Measurements from ENCODE around the gene SYT17. TPM values are rescaled to one million over a fixed set of nuclear protein-coding genes. Genes with fewer than 3 reads are reported as not detected.

Gene SYT17
- total and polyA plus RNA-seq, 12 donors: 1.1 to 6.5 (median 3.1) TPM

- H3K4me3 ChIP-seq: no peak overlapping the region
- no peaks in the 10 kb centered on the region for H3K36me3 ChIP-seq (replicated peaks in 1 of 2)
- no peaks in the 10 kb centered on the region for H3K9me3 ChIP-seq (replicated peaks in 1 of 3)
- no peak for DNase-seq
- no peak for TF ChIP-seq POLR2A (IDR thresholded peaks at IDR 0.05)
- H3K4me1 ChIP-seq (replicated peaks in 1 of 2): peaks cover 8 to 36% of the 10 kb centered on the region in 2 donors
- H3K27ac ChIP-seq: peak overlapping the region in 4 of 5 donors; percentile 22 to 75 (median 50)
- H3K27me3 ChIP-seq: no peaks in the 10 kb centered on the region
- intact Hi-C loops (cut with DNase I): no loop called here
Measured at GRCh38 chr16:19131825-19132218, 36.2 kb upstream of the SYT17 start.

GRCh38 chr16:19132255-19132654 lies 35.8 kb upstream of the SYT17 start:
- Histone ChIP-seq H3K27me3 (no peaks in the 10 kb centered on the region), H3K4me3 (no peak overlapping the region), H3K36me3 (replicated peaks in 1 of 2) (no peaks in the 10 kb centered on the region), H3K27ac (peak overlapping the region in 3 of 5 donors; percentile 22 to 75 (median 71)), H3K9me3 (replicated peaks in 1 of 3) (no peaks in the 10 kb centered on the region), H3K4me1 (replicated peaks in 1 of 2) (peaks cover 8 to 40% of the 10 kb centered on the region in 2 donors)
- no peak for DNase-seq
- TF ChIP-seq POLR2A (IDR thresholded peaks at IDR 0.05) (no peak), CTCF (IDR thresholded peaks at IDR 0.05) (no peak)
- intact Hi-C loops (cut with DNase I): no loop called here
- 85 to 100% (median 92%) methylated on average over 1 of the region's 1 CpG for WGBS, 4 donors

GRCh38 chr16:19132898-19133297 lies 35.1 kb upstream of the SYT17 start:
- WGBS, 4 donors: 82 to 88% (median 85%) methylated on average over 11 of the region's 11 CpGs
- TF ChIP-seq CTCF (IDR thresholded peaks at IDR 0.05): no peak
- TF ChIP-seq POLR2A (IDR thresholded peaks at IDR 0.05): no peak
- Histone ChIP-seq H3K27me3 (no peaks in the 10 kb centered on the region), H3K4me1 (replicated peaks in 1 of 2) (peaks cover 8 to 40% of the 10 kb centered on the region in 2 donors), H3K27ac (peak overlapping the region in 2 of 5 donors; percentile 71 to 75), H3K9me3 (replicated peaks in 1 of 3) (no peaks in the 10 kb centered on the region), H3K36me3 (replicated peaks in 1 of 2) (no peaks in the 10 kb centered on the region), H3K4me3 (no peak overlapping the region)
- DNase-seq: no peak
- intact Hi-C loops (cut with DNase I): no loop called here

- H3K27ac ChIP-seq: no peak overlapping the region
- no peaks in the 10 kb centered on the region for H3K36me3 ChIP-seq (replicated peaks in 1 of 2)
- H3K9me3 ChIP-seq (replicated peaks in 1 of 3): no peaks in the 10 kb centered on the region
- 87 to 100% (median 89%) methylated on average over 1 of the region's 1 CpG for WGBS, 4 donors
- H3K27me3 ChIP-seq: no peaks in the 10 kb centered on the region
- TF ChIP-seq POLR2A (IDR thresholded peaks at IDR 0.05) (no peak), CTCF (IDR thresholded peaks at IDR 0.05) (no peak)
- H3K4me3 ChIP-seq: no peak overlapping the region
- peaks cover 8 to 41% of the 10 kb centered on the region in 2 donors for H3K4me1 ChIP-seq (replicated peaks in 1 of 2)
- DNase-seq: no peak
- intact Hi-C loops (cut with DNase I): no loop called here
Measured at GRCh38 chr16:19133600-19133999, 34.4 kb upstream of the SYT17 start.

GRCh38 chr16:19135201-19135842 lies 32.7 kb upstream of the SYT17 start:
- Histone ChIP-seq H3K27me3 (no peaks in the 10 kb centered on the region), H3K27ac (no peak overlapping the region), H3K4me3 (no peak overlapping the region), H3K36me3 (replicated peaks in 1 of 2) (no peaks in the 10 kb centered on the region), H3K4me1 (replicated peaks in 1 of 2) (peaks cover 8 to 46% of the 10 kb centered on the region in 2 donors), H3K9me3 (replicated peaks in 1 of 3) (no peaks in the 10 kb centered on the region)
- no peak for DNase-seq
- TF ChIP-seq POLR2A (IDR thresholded peaks at IDR 0.05) (no peak), CTCF (IDR thresholded peaks at IDR 0.05) (no peak)
- WGBS, 4 donors: 78 to 85% (median 81%) methylated on average over 9 to 10 of the region's 10 CpGs
- intact Hi-C loops (cut with DNase I): no loop called here

All from adrenal gland (tissue), 12 donors.